Neural crest cell (in vitro differentiated cells): Measurements from ENCODE around the gene ASB13. TPM values are rescaled to one million over a fixed set of nuclear protein-coding genes. Genes with fewer than 3 reads are reported as not detected.

ENCODE experiments used
- DNase-seq: peaks from one replicate; pipeline ENCODE4 v3.0.0; 2021; ENCODE audit warnings: low read depth, mixed read lengths, low spot score
- H3K27ac Mint-ChIP-seq: one replicate; pipeline ENCODE4 v1.8.0; 2021; ENCODE audit warnings: mild to moderate bottlenecking, mixed read lengths; ENCODE audit not compliant: unreplicated experiment
- H3K27me3 Mint-ChIP-seq: 2 replicates; pipeline ENCODE4 v1.8.0; 2021; ENCODE audit warnings: low read depth, mild to moderate bottlenecking, mixed read lengths
- H3K36me3 Mint-ChIP-seq: 2 replicates; pipeline ENCODE4 v1.8.0; 2021; ENCODE audit warnings: low read depth, mild to moderate bottlenecking, mixed read lengths
- H3K4me1 Mint-ChIP-seq: 2 replicates; pipeline ENCODE4 v1.8.0; 2021; ENCODE audit warnings: mixed read lengths
- H3K4me3 Mint-ChIP-seq: one replicate; pipeline ENCODE4 v1.8.0; 2021; ENCODE audit warnings: mild to moderate bottlenecking, mixed read lengths
- H3K9me3 Mint-ChIP-seq: 2 replicates; pipeline ENCODE4 v1.8.0; 2021; ENCODE audit warnings: mixed read lengths
- CTCF ChIP-seq: fragments of 200-600 bp; sonication (generic); conservative IDR thresholded peaks from 2 replicates; pipeline ENCODE4 v1.5.0; 2021; ENCODE audit warnings: antibody characterized with exemption, mild to moderate bottlenecking
- total RNA-seq: library from RNA; stranded (reverse); gene quantifications from 2 replicates; pipeline ENCODE4 v1.2.1, GENCODE V29; 2021

Gene ASB13
- total RNA-seq, 1 donor from 2014 or later, result 40.8 TPM

DNA sequence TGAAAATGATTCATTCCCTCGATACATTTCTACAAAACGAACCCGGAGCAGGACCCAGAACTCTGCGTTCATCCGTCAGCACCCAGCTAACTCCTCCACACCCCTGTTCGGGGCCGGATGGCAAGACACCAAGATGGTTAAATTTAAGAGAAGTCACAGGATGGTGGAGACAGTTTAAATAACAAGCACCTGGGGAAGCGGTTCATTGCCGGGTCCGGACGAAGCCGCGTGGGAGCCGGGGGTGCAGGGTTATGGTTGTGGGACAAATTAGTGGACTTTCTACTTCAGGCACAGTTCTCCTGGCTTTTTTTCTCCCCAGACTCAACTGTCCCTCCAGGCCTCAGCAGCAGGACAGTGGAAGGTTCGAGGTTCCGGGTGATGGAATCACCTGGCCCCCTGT is 45.4 kb downstream of the ASB13 start:
- H3K36me3 Mint-ChIP-seq, result no peaks in the 10 kb centered on the region
- no peak for TF ChIP-seq CTCF
- DNase-seq, result no peak
- H3K4me1 Mint-ChIP-seq, result peaks cover 19% of the 10 kb centered on the region
- H3K27me3 Mint-ChIP-seq, result no peaks in the 10 kb centered on the region
- H3K27ac Mint-ChIP-seq, result no peak overlapping the region
- no peak overlapping the region for H3K4me3 Mint-ChIP-seq
- H3K9me3 Mint-ChIP-seq, result no peaks in the 10 kb centered on the region

DNA sequence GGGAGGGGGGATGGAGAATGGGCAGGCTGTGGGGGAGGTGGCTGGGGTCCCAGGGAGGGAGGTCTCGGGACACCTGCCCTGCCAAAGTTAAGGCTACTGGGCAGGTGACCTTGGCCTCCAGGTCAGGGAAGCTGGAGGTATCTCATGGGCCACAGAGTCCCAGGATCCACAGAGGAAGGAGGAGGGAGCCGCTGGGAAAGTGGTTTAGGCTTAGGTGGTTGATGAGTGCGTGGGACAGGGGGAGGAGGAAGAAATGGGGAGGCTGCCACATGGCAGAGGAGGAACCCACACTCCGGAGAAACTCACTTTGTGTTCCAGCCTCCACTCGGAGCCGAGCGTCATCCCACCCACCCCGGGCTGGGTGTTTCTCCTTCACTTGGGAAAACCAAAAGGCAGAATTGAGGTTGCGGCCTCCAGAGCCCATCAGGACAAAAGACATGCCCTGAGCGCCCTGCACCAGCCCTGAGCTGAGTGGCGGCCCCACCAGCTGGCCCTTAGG is 46.1 kb downstream of the ASB13 start:
- DNase-seq, result no peak
- Mint-ChIP-seq H3K9me3 (no peaks in the 10 kb centered on the region), H3K27ac (no peak overlapping the region), H3K4me3 (no peak overlapping the region), H3K27me3 (no peaks in the 10 kb centered on the region), H3K4me1 (peaks cover 19% of the 10 kb centered on the region), H3K36me3 (no peaks in the 10 kb centered on the region)
- TF ChIP-seq CTCF, result no peak

- no peaks in the 10 kb centered on the region for H3K27me3 Mint-ChIP-seq
- no peak overlapping the region for H3K4me3 Mint-ChIP-seq
- peaks cover 23% of the 10 kb centered on the region for H3K4me1 Mint-ChIP-seq
- TF ChIP-seq CTCF, result no peak
- H3K27ac Mint-ChIP-seq, result no peak overlapping the region
- H3K36me3 Mint-ChIP-seq, result no peaks in the 10 kb centered on the region
- DNase-seq, result no peak
- H3K9me3 Mint-ChIP-seq, result no peaks in the 10 kb centered on the region
These were observed 46.8 kb downstream of the ASB13 start for GRCh38 chr10:5619362-5620211.

- H3K4me1 Mint-ChIP-seq, result peaks cover 23% of the 10 kb centered on the region
- DNase-seq, result no peak
- no peaks in the 10 kb centered on the region for H3K36me3 Mint-ChIP-seq
- H3K27ac Mint-ChIP-seq, result no peak overlapping the region
- H3K9me3 Mint-ChIP-seq, result no peaks in the 10 kb centered on the region
- no peak for TF ChIP-seq CTCF
- no peaks in the 10 kb centered on the region for H3K27me3 Mint-ChIP-seq
- no peak overlapping the region for H3K4me3 Mint-ChIP-seq
These were observed 47.6 kb downstream of the ASB13 start for GRCh38 chr10:5618829-5619228.

DNA sequence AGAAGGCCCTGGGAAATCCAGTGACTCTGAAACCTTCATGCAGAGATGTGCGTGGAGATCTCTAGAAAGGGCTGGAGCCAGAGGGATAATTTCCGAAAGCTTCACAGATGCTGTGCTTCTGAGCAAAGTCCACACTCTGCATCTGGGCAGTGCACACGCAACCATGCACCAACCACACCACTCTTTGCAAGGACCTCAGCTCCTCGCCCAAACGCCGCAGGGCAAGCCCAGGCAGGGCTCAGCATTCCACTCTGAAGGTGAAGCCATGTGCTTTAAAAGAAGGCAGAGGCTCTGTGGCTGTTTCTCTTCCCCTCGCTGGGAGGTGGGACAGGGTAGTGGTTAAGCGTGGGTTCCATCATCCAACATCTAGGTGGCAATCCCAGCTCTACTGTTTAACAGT is 48.4 kb downstream of the ASB13 start:
- peak overlapping the region; percentile 27 for H3K27ac Mint-ChIP-seq
- no peak for DNase-seq
- H3K9me3 Mint-ChIP-seq, result no peaks in the 10 kb centered on the region
- no peaks in the 10 kb centered on the region for H3K36me3 Mint-ChIP-seq
- no peaks in the 10 kb centered on the region for H3K27me3 Mint-ChIP-seq
- H3K4me3 Mint-ChIP-seq, result no peak overlapping the region
- TF ChIP-seq CTCF, result no peak
- H3K4me1 Mint-ChIP-seq, result peaks cover 20% of the 10 kb centered on the region
